Measurements from ENCODE around the gene OR7G3.

The OR7G3 gene

GRCh38 chr19:9126900-9127405 is at the start of gene OR7G3:
Gene OR7G3, minus strand, starts transcription at chr19:9126950. Its CDS starts 0 bp downstream, at chr19:9126950.
- no peak for DNase-seq

- DNase-seq = no peak
Observed at GRCh38 chr19:9175326-9175725, 48.6 kb upstream of the OR7G3 start.

GRCh38 chr19:9171393-9171991 is 44.7 kb upstream of the OR7G3 start:
- no peak for DNase-seq

GRCh38 chr19:9166846-9167245 is 40.1 kb upstream of the OR7G3 start:
- no peak for DNase-seq

GRCh38 chr19:9165261-9165660 is 38.5 kb upstream of the OR7G3 start:
- DNase-seq = no peak

GRCh38 chr19:9161427-9161826 is 34.7 kb upstream of the OR7G3 start:
- DNase-seq = no peak

- DNase-seq = no peak
Observed at GRCh38 chr19:9159891-9160290, 33.1 kb upstream of the OR7G3 start.

GRCh38 chr19:9156304-9156703 is 29.6 kb upstream of the OR7G3 start:
- no peak for DNase-seq

GRCh38 chr19:9155591-9155990 is 28.8 kb upstream of the OR7G3 start:
- DNase-seq = no peak

GRCh38 chr19:9151367-9151766 is 24.6 kb upstream of the OR7G3 start:
- no peak for DNase-seq

GRCh38 chr19:9150650-9151049 is 23.9 kb upstream of the OR7G3 start:
- DNase-seq = no peak

- no peak for DNase-seq
Observed at GRCh38 chr19:9149997-9150396, 23.2 kb upstream of the OR7G3 start.

GRCh38 chr19:9148697-9149096 is 21.9 kb upstream of the OR7G3 start:
- DNase-seq = no peak

GRCh38 chr19:9146882-9147281 is 20.1 kb upstream of the OR7G3 start:
- no peak for DNase-seq

GRCh38 chr19:9144920-9145319 is 18.2 kb upstream of the OR7G3 start:
- DNase-seq = no peak

GRCh38 chr19:9140159-9140874 is 13.6 kb upstream of the OR7G3 start, which contains the start of gene ZNF317:
Gene ZNF317, plus strand, starts transcription at chr19:9140397. Its CDS starts 15,620 bp downstream, at chr19:9156017.
- peak; percentile 88 for DNase-seq

- no peak for DNase-seq
Observed at GRCh38 chr19:9139609-9140158, 12.9 kb upstream of the OR7G3 start.

- DNase-seq = no peak
Observed at GRCh38 chr19:9132422-9132821, 5.7 kb upstream of the OR7G3 start.

- DNase-seq = no peak
Observed at GRCh38 chr19:9130965-9131364, 4.2 kb upstream of the OR7G3 start.

- DNase-seq = no peak
Observed at GRCh38 chr19:9128171-9128570, 1.4 kb upstream of the OR7G3 start.

GRCh38 chr19:9116547-9116946 is 10.2 kb downstream of the OR7G3 start:
- no peak for DNase-seq

- DNase-seq = no peak
Observed at GRCh38 chr19:9115307-9115813, 11.4 kb downstream of the OR7G3 start, which contains the start of gene OR7G1. Gene OR7G1, minus strand, starts transcription at chr19:9115763. Its CDS starts 0 bp downstream, at chr19:9115763.

GRCh38 chr19:9109959-9110358 is 16.8 kb downstream of the OR7G3 start:
- DNase-seq = no peak

- DNase-seq = no peak
Observed at GRCh38 chr19:9107375-9107774, 19.4 kb downstream of the OR7G3 start, which contains the start of gene OR7G2. Gene OR7G2, minus strand, starts transcription at chr19:9107475. Its CDS starts 4,232 bp downstream, at chr19:9103243.
